Activated T-helper 1 cell treated with Interleukin-2 at 50 U/mL for 16 hours (primary cell): Measurements from ENCODE around the gene TSPAN2.

Source experiments
- DNase-seq: peaks from one replicate; pipeline ENCODE4 v3.0.0-alpha.2; 2020; ENCODE audit warnings: low read depth

Gene TSPAN2

GRCh38 chr1:115113766-115114165 is 24.5 kb upstream of the TSPAN2 start:
- DNase-seq = no peak

GRCh38 chr1:115112496-115113375 is 23.4 kb upstream of the TSPAN2 start:
- peak; percentile 34 for DNase-seq

- DNase-seq = no peak
Observed at GRCh38 chr1:115107516-115108260, 18.4 kb upstream of the TSPAN2 start.

- no peak for DNase-seq
Observed at GRCh38 chr1:115105831-115106230, 16.5 kb upstream of the TSPAN2 start.

GRCh38 chr1:115099693-115100050 is 10.4 kb upstream of the TSPAN2 start:
- no peak for DNase-seq

- DNase-seq = peak; percentile 49
Observed at GRCh38 chr1:115098979-115099692, 9.8 kb upstream of the TSPAN2 start.

- DNase-seq = no peak
Observed at GRCh38 chr1:115092175-115092574, 2.9 kb upstream of the TSPAN2 start.

- no peak for DNase-seq
Observed at GRCh38 chr1:115091572-115091971, 2.3 kb upstream of the TSPAN2 start.

GRCh38 chr1:115090956-115091355 is 1.7 kb upstream of the TSPAN2 start:
- no peak for DNase-seq

GRCh38 chr1:115090540-115090939 is 1.2 kb upstream of the TSPAN2 start:
- no peak for DNase-seq

- DNase-seq = no peak
Observed at GRCh38 chr1:115090186-115090490, 835 bp upstream of the TSPAN2 start.

GRCh38 chr1:115088871-115089419 is 358 bp downstream of the TSPAN2 start:
- DNase-seq = no peak

GRCh38 chr1:115088115-115088778 is 1.1 kb downstream of the TSPAN2 start:
- no peak for DNase-seq

- no peak for DNase-seq
Observed at GRCh38 chr1:115086176-115086830, 3.0 kb downstream of the TSPAN2 start.

- DNase-seq = no peak
Observed at GRCh38 chr1:115084902-115085511, 4.3 kb downstream of the TSPAN2 start.

GRCh38 chr1:115082949-115083348 is 6.4 kb downstream of the TSPAN2 start:
- no peak for DNase-seq

- no peak for DNase-seq
Observed at GRCh38 chr1:115078708-115079107, 10.6 kb downstream of the TSPAN2 start.

- no peak for DNase-seq
Observed at GRCh38 chr1:115077984-115078330, 11.3 kb downstream of the TSPAN2 start.

GRCh38 chr1:115077286-115077983 is 11.9 kb downstream of the TSPAN2 start:
- no peak for DNase-seq

- no peak for DNase-seq
Observed at GRCh38 chr1:115076384-115076915, 12.9 kb downstream of the TSPAN2 start.
